ENCODE data around the gene PXDN.
"Not testable (repeated sequence)": the region's sequence is repeated elsewhere in the genome, so short reads cannot be mapped to it uniquely, and the experiment has no call there.

PXDN gene

GRCh38 chr2:1744446-1745170, at the start of gene PXDN:
TSS of gene PXDN (minus strand) at chr2:1744515. CDS start at chr2:1744455, 60 bp downstream.
- peak in 1 of 2 experiments; percentile 31 for DNase-seq

GRCh38 chr2:1793868-1794445, 49.6 kb upstream of the PXDN start:
- no peak for DNase-seq

GRCh38 chr2:1793001-1793867, 48.9 kb upstream of the PXDN start:
- no peak for DNase-seq

GRCh38 chr2:1791685-1792435, 47.5 kb upstream of the PXDN start:
- DNase-seq = no peak

- no peak for DNase-seq
Observed at GRCh38 chr2:1791006-1791605, 46.8 kb upstream of the PXDN start.

- no peak for DNase-seq
Observed at GRCh38 chr2:1790473-1790872, 46.2 kb upstream of the PXDN start.

GRCh38 chr2:1789610-1790009, 45.3 kb upstream of the PXDN start:
- no peak for DNase-seq

GRCh38 chr2:1788478-1788959, 44.2 kb upstream of the PXDN start:
- DNase-seq = no peak

- DNase-seq = no peak
Observed at GRCh38 chr2:1787755-1788477, 43.6 kb upstream of the PXDN start.

- DNase-seq = no peak
Observed at GRCh38 chr2:1784986-1785617, 40.8 kb upstream of the PXDN start.

- no peak for DNase-seq
Observed at GRCh38 chr2:1784087-1784486, 39.8 kb upstream of the PXDN start.

- DNase-seq = no peak
Observed at GRCh38 chr2:1782514-1782913, 38.2 kb upstream of the PXDN start.

GRCh38 chr2:1781291-1782080, 37.2 kb upstream of the PXDN start:
- peak; percentile 59 to 65 for DNase-seq

- DNase-seq = no peak
Observed at GRCh38 chr2:1780693-1781092, 36.4 kb upstream of the PXDN start.

- DNase-seq = not testable (repeated sequence)
Observed at GRCh38 chr2:1780054-1780453, 35.7 kb upstream of the PXDN start.

- no peak for DNase-seq
Observed at GRCh38 chr2:1778566-1778965, 34.3 kb upstream of the PXDN start.

- DNase-seq = no peak
Observed at GRCh38 chr2:1777781-1778180, 33.5 kb upstream of the PXDN start.

- no peak for DNase-seq
Observed at GRCh38 chr2:1777156-1777555, 32.8 kb upstream of the PXDN start.

GRCh38 chr2:1775511-1776035, 31.3 kb upstream of the PXDN start:
- DNase-seq = no peak

- no peak for DNase-seq
Observed at GRCh38 chr2:1774929-1775328, 30.6 kb upstream of the PXDN start.

All from activated T-cell treated with anti-CD3 and anti-CD28 coated beads, Interleukin-2, amount 50 U/mL, for 48 hours (primary cell).